ENCODE results near the gene CDC23.

Gene CDC23

DNA sequence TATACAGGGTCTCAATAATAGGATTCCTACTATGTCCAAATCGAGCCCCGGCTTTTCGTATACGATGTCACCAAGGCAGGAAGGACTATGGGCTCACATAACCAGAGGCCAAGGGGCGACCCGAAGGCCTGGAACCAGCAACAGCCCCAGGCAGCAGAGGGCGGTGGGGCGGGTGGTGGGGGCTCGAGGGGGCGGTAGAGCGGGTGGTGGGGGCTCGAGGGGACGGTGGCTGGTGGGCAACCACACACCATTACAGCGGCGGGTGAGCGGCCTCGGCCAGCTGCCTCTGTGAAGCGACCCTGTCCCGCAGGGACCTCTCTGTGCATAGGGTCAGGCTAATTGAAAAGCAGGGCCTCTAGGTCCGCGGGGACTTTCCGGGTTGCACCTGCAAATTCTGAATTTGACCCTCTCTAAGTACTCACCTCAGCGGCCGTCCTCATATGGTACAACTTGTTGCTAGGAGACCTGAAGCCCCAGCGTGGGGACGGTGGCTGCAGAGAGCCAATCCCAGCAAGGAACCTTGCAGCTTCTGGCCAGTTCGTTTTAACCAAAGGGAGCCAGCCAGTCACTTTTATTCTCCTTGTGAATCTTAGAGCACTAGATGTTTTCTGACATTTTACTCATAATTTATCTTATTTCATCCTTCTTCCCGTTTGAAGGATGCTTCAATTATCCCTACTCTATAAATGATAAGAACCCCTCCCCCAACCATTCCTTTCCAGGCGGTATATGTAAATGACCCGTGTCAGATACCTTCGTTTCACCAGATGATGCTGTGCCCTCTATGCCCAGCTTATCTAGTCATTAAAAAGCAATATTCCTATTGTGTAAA, 74.0 kb downstream of the CDC23 start, which contains the start of gene NME5:
Gene NME5 (minus strand): TSS at position 480 of the 832 bp plus-strand sequence. CDS start 648 bp downstream, outside the sequence.
- DNase-seq = no peak

Measured in OCI-M1 (cell line).